Endothelial cell of umbilical vein (primary cell): ENCODE data around the gene TTC31. TPM values are rescaled to one million over a fixed set of nuclear protein-coding genes. Genes with fewer than 3 reads are reported as not detected.

ENCODE experiments used
- BruUV-seq: library from RNA; stranded (reverse); fragments of 400-500 nt; replicated peaks from 2 replicates; lab custom pipeline; 2021; lab: Mats Ljungman, UMichigan
- CTCF ChIA-PET: fragments of 300-600, 350-600 bp; sonication (Branson Sonifier 250); formaldehyde crosslinking; loops from one replicate; lab custom pipeline; 2021; ENCODE audit warnings: antibody characterized with exemption, inconsistent platforms; lab: Charles Lee
- POLR2A ChIA-PET: fragments of 300-600, 350-600 bp; sonication (Branson Sonifier 250); formaldehyde crosslinking; loops from one replicate; lab custom pipeline; 2021; ENCODE audit warnings: antibody characterized with exemption, inconsistent platforms; lab: Charles Lee
- DNase-seq: peaks from one replicate; pipeline ENCODE4 v3.0.0-alpha.2; 2011; ENCODE audit warnings: low read depth, low spot score
- FAIRE-seq: peaks from 2 replicates; lab custom pipeline; 2011; peaks lifted over from hg19 to GRCh38; lab: Jason Lieb, UNC
- H2AFZ ChIP-seq: 2 replicates; pipeline ENCODE4 v1.6.0; 2012; ENCODE audit warnings: low read depth, low read length, control low read depth, inconsistent platforms
- H3K27ac ChIP-seq: 2 replicates; pipeline ENCODE4 v1.5.1; 2011; ENCODE audit warnings: low read depth, mild to moderate bottlenecking, control low read depth, low read length, moderate library complexity; ENCODE audit not compliant: insufficient read depth
- H3K27me3 ChIP-seq, 2 experiments: 2 replicates each; pipeline versions ENCODE4 v1.6.0 to v1.6.1; 2011; ENCODE audit warnings: low read length in 2 of 2, mixed read lengths in 1 of 2; ENCODE audit not compliant: control insufficient read depth in 2 of 2, insufficient read depth in 2 of 2
- H3K36me3 ChIP-seq, 2 experiments: 2 replicates in 1 of 2; 3 replicates in 1 of 2; pipeline ENCODE4 v1.5.1; 2011; ENCODE audit warnings: low read length in 2 of 2, mild to moderate bottlenecking in 1 of 2, moderate library complexity in 1 of 2; ENCODE audit not compliant: control insufficient read depth in 2 of 2, insufficient read depth in 2 of 2; ENCODE audit errors: extremely low read depth in 1 of 2
- H3K4me1 ChIP-seq: 3 replicates; pipeline ENCODE4 v1.5.1; 2011; ENCODE audit warnings: mild to moderate bottlenecking, low read length; ENCODE audit not compliant: control insufficient read depth, insufficient read depth; ENCODE audit errors: extremely low read depth
- H3K4me2 ChIP-seq: 2 replicates; pipeline ENCODE4 v1.6.1; 2011; ENCODE audit warnings: low read length, control low read depth, mixed read lengths; ENCODE audit not compliant: insufficient read depth
- H3K4me3 ChIP-seq, 3 experiments: fragments of 200-600 bp in 1 of 3; sonication (generic), shearing (Covaris generic) in 1 of 3; replicated peaks in 1 of 3; 2 replicates each; pipeline ENCODE4 v1.5.1; 2011 to 2016; ENCODE audit warnings: control low read depth in 3 of 3, low read length in 3 of 3, mild to moderate bottlenecking in 2 of 3, inconsistent platforms in 1 of 3, low read depth in 1 of 3, moderate library complexity in 1 of 3; ENCODE audit not compliant: insufficient read depth in 1 of 3
- H3K79me2 ChIP-seq: 2 replicates; pipeline ENCODE4 v1.6.0; 2012; ENCODE audit warnings: low read length, inconsistent platforms; ENCODE audit not compliant: control insufficient read depth, insufficient read depth
- H3K9ac ChIP-seq: replicated peaks from 2 replicates; pipeline ENCODE3; 2011; ENCODE audit warnings: low read length, control low read depth; ENCODE audit not compliant: insufficient read depth; ENCODE audit errors: extremely low read depth
- H3K9me1 ChIP-seq: replicated peaks from 3 replicates; pipeline ENCODE4 v1.6.0; 2011; ENCODE audit warnings: mild to moderate bottlenecking, low read length; ENCODE audit not compliant: control insufficient read depth, insufficient read depth; ENCODE audit errors: extremely low read depth
- H3K9me3 ChIP-seq: replicated peaks from 2 replicates; pipeline ENCODE4 v1.5.1; 2012; ENCODE audit warnings: low read length, inconsistent platforms; ENCODE audit not compliant: control insufficient read depth, insufficient read depth
- H4K20me1 ChIP-seq: replicated peaks from 2 replicates; pipeline ENCODE3; 2011; ENCODE audit warnings: mild to moderate bottlenecking, low read length; ENCODE audit not compliant: control insufficient read depth, insufficient read depth; ENCODE audit errors: extremely low read depth
- CTCF ChIP-seq, 2 donors: IDR thresholded peaks; 1 replicate in 1 of 2; 2 replicates in 1 of 2; pipeline ENCODE4 v1.5.1; 2011; ENCODE audit warnings: low read length in 2 of 2, mild to moderate bottlenecking in 2 of 2, moderate library complexity in 2 of 2, control low read depth in 1 of 2, inconsistent platforms in 1 of 2, low read depth in 1 of 2; ENCODE audit not compliant: insufficient read depth in 1 of 2; ENCODE audit errors: extremely low read depth in 1 of 2
- EZH2 ChIP-seq: IDR thresholded peaks from 2 replicates; pipeline ENCODE4 v1.6.1; 2012; ENCODE audit warnings: borderline replicate concordance, low read depth, mild to moderate bottlenecking, moderate library complexity, low read length, inconsistent platforms; ENCODE audit not compliant: severe bottlenecking
- GATA2 ChIP-seq: IDR thresholded peaks from 2 replicates; pipeline ENCODE4 v1.7.0; 2011; ENCODE audit warnings: low read depth, mild to moderate bottlenecking, moderate library complexity, mixed read lengths, low read length; ENCODE audit not compliant: insufficient read length, insufficient read depth
- JUN ChIP-seq: IDR thresholded peaks from 2 replicates; pipeline ENCODE4 v1.6.1; 2011; ENCODE audit warnings: borderline replicate concordance, low read depth; ENCODE audit not compliant: insufficient read length, insufficient read depth
- MAX ChIP-seq: IDR thresholded peaks from 2 replicates; pipeline ENCODE4 v1.6.1; 2011; ENCODE audit not compliant: insufficient read depth, insufficient read length
- MYC ChIP-seq: IDR thresholded peaks from one replicate; pipeline ENCODE4 v1.6.1; 2011; ENCODE audit warnings: mild to moderate bottlenecking, low read depth, low read length
- dilution Hi-C: fragments of 300-500 bp; cut with MboI; formaldehyde crosslinking; loops from one replicate; pipeline ENCODE4 v1.15.0; 2019; ENCODE audit warnings: low sequenced_read_pairs; ENCODE audit not compliant: extremely low pct_ligation_motif_present
- intact Hi-C: fragments of 100-400 bp; cut with micrococcal nuclease; formaldehyde crosslinking; loops from one replicate; pipeline ENCODE4 v1.10.0; 2022
- polyA plus RNA-seq, 4 experiments: library from polyadenylated mRNA; depleted of rRNA in 3 of 4; stranded (reverse) in 3 of 4; unstranded in 1 of 4; fragments of >200 nt; gene quantifications; 2 replicates each; pipeline versions ENCODE4 v1.2.1 to v1.2.3, GENCODE V29; 2011 to 2012; ENCODE audit warnings: missing spikeins in 1 of 4
- total RNA-seq: library from RNA; stranded (reverse); gene quantifications from 2 replicates; pipeline ENCODE4 v1.2.3, GENCODE V29; 2021

Gene TTC31
- total and polyA plus RNA-seq, 2 donors (not counting 3 experiments of a cell fraction or from before 2014, with no cell fraction given) = 20.1 to 24.1 TPM

GRCh38 chr2:74499267-74499939, 16.5 kb downstream of the TTC31 start, which contains the start of gene LBX2:
Gene LBX2, minus strand, starts transcription at chr2:74499603. Its CDS starts 66 bp downstream, at chr2:74499537.
- intact Hi-C loops = loop anchor here (5.0 kb wide), 1 partner anchor 33 kb away; no protein-coding TSS in a partner anchor
- Histone ChIP-seq H3K9me3 (no peaks in the 10 kb centered on the region), H3K36me3 (no peaks in the 10 kb centered on the region), H4K20me1 (no peaks in the 10 kb centered on the region), H3K9me1 (no peaks in the 10 kb centered on the region), H2AFZ (peak within 1 kb of the TSS; percentile 11), H3K79me2 (no peaks in the 10 kb centered on the region), H3K27me3 (peaks cover 23 to 40% of the 10 kb centered on the region in 2 experiments), H3K27ac (no peak within 1 kb of the TSS), H3K4me1 (peaks cover 32% of the 10 kb centered on the region), H3K4me3 (peak within 1 kb of the TSS in 2 of 3 experiments; percentile 19 to 25), H3K9ac (no peak within 1 kb of the TSS), H3K4me2 (peak within 1 kb of the TSS; percentile 50)
- dilution Hi-C loops = no loop called here
- TF ChIP-seq MAX (no peak), EZH2 (peak; percentile 81)
- no TSS peak for BruUV-seq
- ChIA-PET POLR2A (interaction anchor here (1.1 kb wide), 1 partner anchor 30 kb away, joined by 3 read pairs; the partner anchor contains the start of gene AUP1), CTCF (interaction anchor here (0.7 to 1.5 kb wide), 6 partner anchors 8 to 87 kb away, joined by 3 to 4 read pairs (median 3); partner anchors contain the start of genes INO80B and WBP1)
- no peak for DNase-seq
- no peak for FAIRE-seq

GRCh38 chr2:74499940-74500577, 17.2 kb downstream of the TTC31 start:
- no peaks in the 10 kb centered on the region for H3K36me3 ChIP-seq
- FAIRE-seq (no peak), DNase-seq (no peak)
- no peak overlapping the region for H3K9ac ChIP-seq
- H3K79me2 ChIP-seq = no peaks in the 10 kb centered on the region
- peaks cover 32% of the 10 kb centered on the region for H3K4me1 ChIP-seq
- intact Hi-C loops (loop anchor here (5.0 kb wide), 2 partner anchors 32 to 152 kb away; partner anchors contain the start of gene SEMA4F), dilution Hi-C loops (no loop called here)
- TF ChIP-seq JUN (no peak), CTCF (IDR thresholded peaks at IDR 0.05; ENCODE audit: extremely low read depth in 1 of 2, insufficient read depth in 1 of 2, low read depth in 1 of 2, low read length in 2 of 2) (no peak), MYC (no peak), GATA2 (no peak)
- no peak overlapping the region for H3K4me2 ChIP-seq
- POLR2A ChIA-PET = interaction anchor here (1.1 kb wide), 1 partner anchor 29 kb away, joined by 3 read pairs; the partner anchor contains the start of gene AUP1
- H3K27ac ChIP-seq = no peak overlapping the region
- no peaks in the 10 kb centered on the region for H4K20me1 ChIP-seq
- CTCF ChIA-PET = interaction anchor here (1.0 to 1.6 kb wide), 6 partner anchors 9 to 88 kb away, joined by 3 to 7 read pairs (median 4); partner anchors contain the start of genes CCDC142, INO80B and TTC31
- no peak overlapping the region for H2AFZ ChIP-seq
- H3K27me3 ChIP-seq = peaks cover 23 to 40% of the 10 kb centered on the region in 2 experiments
- no peak overlapping the region for H3K4me3 ChIP-seq
- no peaks in the 10 kb centered on the region for H3K9me1 ChIP-seq
- H3K9me3 ChIP-seq = no peaks in the 10 kb centered on the region
- no TSS peak for BruUV-seq
